ENCODE data around the gene BBS9.

Gene BBS9

GRCh38 chr7:33327427-33327826 is 198.1 kb downstream of the BBS9 start:
- no peak overlapping the region for H3K9ac ChIP-seq

GRCh38 chr7:33334349-33334748 is 205.0 kb downstream of the BBS9 start:
- no peaks in the 10 kb centered on the region for H4K20me1 ChIP-seq (ENCODE audit: insufficient read depth)
- TF ChIP-seq CTCF (conservative IDR thresholded peaks at IDR 0.05; ENCODE audit: low read depth, low read length): peak; percentile 58; the same call in 1 of the 2 replicates

More at GRCh38 chr7:33327427-33327826, 198.1 kb downstream of the BBS9 start:
- Histone ChIP-seq H3K27me3 (ENCODE audit: insufficient read depth, low read depth) (no peaks in the 10 kb centered on the region), H3K27ac (no peak overlapping the region), H3K79me2 (ENCODE audit: insufficient read depth, low read depth) (no peaks in the 10 kb centered on the region), H4K20me1 (ENCODE audit: insufficient read depth) (no peaks in the 10 kb centered on the region), H3K36me3 (ENCODE audit: insufficient read depth) (no peaks in the 10 kb centered on the region), H3K4me1 (ENCODE audit: low read depth, poor library complexity, severe bottlenecking) (no peaks in the 10 kb centered on the region), H3K4me3 (IDR thresholded peaks at IDR 0.05; ENCODE audit: insufficient read depth, low read depth, low read length) (no peak overlapping the region), H2AFZ (ENCODE audit: low read depth) (no peak overlapping the region), H3K4me2 (no peak overlapping the region)
- no peak for TF ChIP-seq CTCF (conservative IDR thresholded peaks at IDR 0.05; ENCODE audit: low read depth, low read length)

GRCh38 chr7:33336820-33337219 is 207.5 kb downstream of the BBS9 start:
- Histone ChIP-seq H2AFZ (ENCODE audit: low read depth) (no peak overlapping the region), H3K4me3 (IDR thresholded peaks at IDR 0.05; ENCODE audit: insufficient read depth, low read depth, low read length) (no peak overlapping the region), H3K4me1 (ENCODE audit: low read depth, poor library complexity, severe bottlenecking) (no peaks in the 10 kb centered on the region), H4K20me1 (ENCODE audit: insufficient read depth) (no peaks in the 10 kb centered on the region), H3K27ac (no peak overlapping the region), H3K79me2 (ENCODE audit: insufficient read depth, low read depth) (no peaks in the 10 kb centered on the region), H3K4me2 (no peak overlapping the region), H3K27me3 (ENCODE audit: insufficient read depth, low read depth) (no peaks in the 10 kb centered on the region), H3K36me3 (ENCODE audit: insufficient read depth) (no peaks in the 10 kb centered on the region), H3K9ac (no peak overlapping the region)
- TF ChIP-seq CTCF (conservative IDR thresholded peaks at IDR 0.05; ENCODE audit: low read depth, low read length): no peak

More at GRCh38 chr7:33334349-33334748, 205.0 kb downstream of the BBS9 start:
- Histone ChIP-seq H3K79me2 (ENCODE audit: insufficient read depth, low read depth) (no peaks in the 10 kb centered on the region), H3K4me2 (no peak overlapping the region), H3K9ac (no peak overlapping the region), H3K4me3 (IDR thresholded peaks at IDR 0.05; ENCODE audit: insufficient read depth, low read depth, low read length) (no peak overlapping the region), H3K27ac (no peak overlapping the region), H3K27me3 (ENCODE audit: insufficient read depth, low read depth) (no peaks in the 10 kb centered on the region), H2AFZ (ENCODE audit: low read depth) (no peak overlapping the region), H3K4me1 (ENCODE audit: low read depth, poor library complexity, severe bottlenecking) (no peaks in the 10 kb centered on the region), H3K36me3 (ENCODE audit: insufficient read depth) (no peaks in the 10 kb centered on the region)

GRCh38 chr7:33339074-33339790 is 209.9 kb downstream of the BBS9 start:
- Histone ChIP-seq H2AFZ (ENCODE audit: low read depth) (no peak overlapping the region), H3K4me3 (IDR thresholded peaks at IDR 0.05; ENCODE audit: insufficient read depth, low read depth, low read length) (no peak overlapping the region), H3K27ac (no peak overlapping the region), H3K4me1 (ENCODE audit: low read depth, poor library complexity, severe bottlenecking) (no peaks in the 10 kb centered on the region), H3K36me3 (ENCODE audit: insufficient read depth) (no peaks in the 10 kb centered on the region), H3K27me3 (ENCODE audit: insufficient read depth, low read depth) (no peaks in the 10 kb centered on the region), H4K20me1 (ENCODE audit: insufficient read depth) (no peaks in the 10 kb centered on the region), H3K9ac (no peak overlapping the region), H3K79me2 (ENCODE audit: insufficient read depth, low read depth) (no peaks in the 10 kb centered on the region), H3K4me2 (no peak overlapping the region)
- no peak for TF ChIP-seq CTCF (conservative IDR thresholded peaks at IDR 0.05; ENCODE audit: low read depth, low read length)

Measured in KMS-11 (cell line).